Activated naive CD4-positive, alpha-beta T cell treated with anti-CD3 and anti-CD28 coated beads, Interleukin-2, amount 50 U/mL, for 24 hours (primary cell): Measurements from ENCODE around the gene LMNB1.
"Not testable (repeated sequence)": the region's sequence is repeated elsewhere in the genome, so short reads cannot be mapped to it uniquely, and the experiment has no call there.

Experiments used
- H3K27ac Mint-ChIP-seq: one replicate; pipeline ENCODE4 v1.8.0; 2021; ENCODE audit warnings: mild to moderate bottlenecking, mixed read lengths
- H3K27me3 Mint-ChIP-seq: one replicate; pipeline ENCODE4 v1.8.0; 2021; ENCODE audit warnings: mixed read lengths
- H3K36me3 Mint-ChIP-seq: one replicate; pipeline ENCODE4 v1.8.0; 2021; ENCODE audit warnings: mixed read lengths
- H3K4me1 Mint-ChIP-seq: one replicate; pipeline ENCODE4 v1.8.0; 2021; ENCODE audit warnings: mixed read lengths
- H3K4me3 Mint-ChIP-seq: one replicate; pipeline ENCODE4 v1.8.0; 2021; ENCODE audit warnings: mild to moderate bottlenecking, mixed read lengths
- H3K9me3 Mint-ChIP-seq: one replicate; pipeline ENCODE4 v1.8.0; 2021; ENCODE audit warnings: mixed read lengths

The LMNB1 gene

GRCh38 chr5:126836778-126837177 is 59.8 kb downstream of the LMNB1 start:
- H3K27ac Mint-ChIP-seq = no peak overlapping the region
- peaks cover 16% of the 10 kb centered on the region for H3K36me3 Mint-ChIP-seq
- no peaks in the 10 kb centered on the region for H3K4me1 Mint-ChIP-seq
- H3K4me3 Mint-ChIP-seq = no peak overlapping the region
- H3K27me3 Mint-ChIP-seq = no peaks in the 10 kb centered on the region
- no peaks in the 10 kb centered on the region for H3K9me3 Mint-ChIP-seq

GRCh38 chr5:126837242-126837641 is 60.3 kb downstream of the LMNB1 start:
- Mint-ChIP-seq H3K36me3 (peaks cover 16% of the 10 kb centered on the region), H3K27me3 (no peaks in the 10 kb centered on the region), H3K4me1 (no peaks in the 10 kb centered on the region), H3K9me3 (no peaks in the 10 kb centered on the region), H3K4me3 (no peak overlapping the region), H3K27ac (no peak overlapping the region)

- H3K27ac Mint-ChIP-seq = peak overlapping the region; percentile 10
These were observed 61.1 kb downstream of the LMNB1 start for GRCh38 chr5:126837906-126838539.

GRCh38 chr5:126839407-126839806 is 62.5 kb downstream of the LMNB1 start:
- not testable (repeated sequence) for H3K9me3 Mint-ChIP-seq, H3K27ac Mint-ChIP-seq, H3K27me3 Mint-ChIP-seq, H3K4me3 Mint-ChIP-seq, H3K4me1 Mint-ChIP-seq
- H3K36me3 Mint-ChIP-seq = peaks cover 11% of the 10 kb centered on the region

More at GRCh38 chr5:126837906-126838539, 61.1 kb downstream of the LMNB1 start:
- Mint-ChIP-seq H3K4me3 (no peak overlapping the region), H3K27me3 (no peaks in the 10 kb centered on the region), H3K4me1 (no peaks in the 10 kb centered on the region), H3K9me3 (no peaks in the 10 kb centered on the region), H3K36me3 (peaks cover 16% of the 10 kb centered on the region)

- not testable (repeated sequence) for H3K9me3 Mint-ChIP-seq, H3K27me3 Mint-ChIP-seq, H3K4me3 Mint-ChIP-seq, H3K27ac Mint-ChIP-seq, H3K36me3 Mint-ChIP-seq
- H3K4me1 Mint-ChIP-seq = peaks cover 46% of the 10 kb centered on the region
These were observed 66.4 kb downstream of the LMNB1 start for GRCh38 chr5:126843375-126843774.

GRCh38 chr5:126845470-126846070 is 68.6 kb downstream of the LMNB1 start:
- peak overlapping the region; percentile 88 for H3K27ac Mint-ChIP-seq
- H3K27me3 Mint-ChIP-seq, H3K9me3 Mint-ChIP-seq, H3K36me3 Mint-ChIP-seq: not testable (repeated sequence)
- H3K4me3 Mint-ChIP-seq = peak overlapping the region; percentile 7
- peaks cover 49% of the 10 kb centered on the region for H3K4me1 Mint-ChIP-seq

- no peaks in the 10 kb centered on the region for H3K27me3 Mint-ChIP-seq
These were observed 69.4 kb downstream of the LMNB1 start for GRCh38 chr5:126846344-126846743.

GRCh38 chr5:126846744-126847455 is 70.0 kb downstream of the LMNB1 start:
- Mint-ChIP-seq H3K9me3 (no peaks in the 10 kb centered on the region), H3K36me3 (no peaks in the 10 kb centered on the region), H3K4me3 (no peak overlapping the region), H3K27me3 (no peaks in the 10 kb centered on the region), H3K27ac (peak overlapping the region; percentile 88), H3K4me1 (peaks cover 62% of the 10 kb centered on the region)

More at GRCh38 chr5:126846344-126846743, 69.4 kb downstream of the LMNB1 start:
- Mint-ChIP-seq H3K4me1 (peaks cover 57% of the 10 kb centered on the region), H3K36me3 (no peaks in the 10 kb centered on the region), H3K9me3 (no peaks in the 10 kb centered on the region), H3K4me3 (no peak overlapping the region), H3K27ac (peak overlapping the region; percentile 88)

- no peaks in the 10 kb centered on the region for H3K27me3 Mint-ChIP-seq
- peak overlapping the region; percentile 6 for H3K27ac Mint-ChIP-seq
- no peak overlapping the region for H3K4me3 Mint-ChIP-seq
- H3K9me3 Mint-ChIP-seq = no peaks in the 10 kb centered on the region
- peaks cover 68% of the 10 kb centered on the region for H3K4me1 Mint-ChIP-seq
- no peaks in the 10 kb centered on the region for H3K36me3 Mint-ChIP-seq
These were observed 70.5 kb downstream of the LMNB1 start for GRCh38 chr5:126847456-126847820.

GRCh38 chr5:126847826-126848251 is 70.9 kb downstream of the LMNB1 start:
- H3K27ac Mint-ChIP-seq = peak overlapping the region; percentile 10

GRCh38 chr5:126848253-126848652 is 71.3 kb downstream of the LMNB1 start:
- no peak overlapping the region for H3K27ac Mint-ChIP-seq

More at GRCh38 chr5:126847826-126848251, 70.9 kb downstream of the LMNB1 start:
- no peaks in the 10 kb centered on the region for H3K36me3 Mint-ChIP-seq
- no peaks in the 10 kb centered on the region for H3K9me3 Mint-ChIP-seq
- no peak overlapping the region for H3K4me3 Mint-ChIP-seq
- no peaks in the 10 kb centered on the region for H3K27me3 Mint-ChIP-seq
- H3K4me1 Mint-ChIP-seq = peaks cover 72% of the 10 kb centered on the region

GRCh38 chr5:126849101-126849678 is 72.3 kb downstream of the LMNB1 start:
- peaks cover 78% of the 10 kb centered on the region for H3K4me1 Mint-ChIP-seq

More at GRCh38 chr5:126848253-126848652, 71.3 kb downstream of the LMNB1 start:
- no peaks in the 10 kb centered on the region for H3K27me3 Mint-ChIP-seq
- H3K9me3 Mint-ChIP-seq = no peaks in the 10 kb centered on the region
- peaks cover 76% of the 10 kb centered on the region for H3K4me1 Mint-ChIP-seq
- no peaks in the 10 kb centered on the region for H3K36me3 Mint-ChIP-seq
- no peak overlapping the region for H3K4me3 Mint-ChIP-seq

GRCh38 chr5:126851501-126852011 is 74.6 kb downstream of the LMNB1 start:
- H3K9me3 Mint-ChIP-seq = no peaks in the 10 kb centered on the region
- no peaks in the 10 kb centered on the region for H3K27me3 Mint-ChIP-seq
- H3K27ac Mint-ChIP-seq = peak overlapping the region; percentile 86
- H3K36me3 Mint-ChIP-seq = no peaks in the 10 kb centered on the region
- peaks cover 67% of the 10 kb centered on the region for H3K4me1 Mint-ChIP-seq
- peak overlapping the region; percentile 88 for H3K4me3 Mint-ChIP-seq

More at GRCh38 chr5:126849101-126849678, 72.3 kb downstream of the LMNB1 start:
- Mint-ChIP-seq H3K4me3 (no peak overlapping the region), H3K36me3 (no peaks in the 10 kb centered on the region), H3K9me3 (no peaks in the 10 kb centered on the region), H3K27me3 (no peaks in the 10 kb centered on the region), H3K27ac (no peak overlapping the region)

GRCh38 chr5:126852091-126852571 is 75.2 kb downstream of the LMNB1 start:
- Mint-ChIP-seq H3K27ac (peak overlapping the region; percentile 47), H3K4me1 (peaks cover 61% of the 10 kb centered on the region), H3K27me3 (no peaks in the 10 kb centered on the region), H3K9me3 (no peaks in the 10 kb centered on the region), H3K36me3 (no peaks in the 10 kb centered on the region), H3K4me3 (peak overlapping the region; percentile 88)

GRCh38 chr5:126852841-126853271 is 75.9 kb downstream of the LMNB1 start:
- H3K9me3 Mint-ChIP-seq = no peaks in the 10 kb centered on the region
- no peaks in the 10 kb centered on the region for H3K36me3 Mint-ChIP-seq
- peaks cover 54% of the 10 kb centered on the region for H3K4me1 Mint-ChIP-seq
- H3K27ac Mint-ChIP-seq = peak overlapping the region; percentile 93
- H3K27me3 Mint-ChIP-seq = no peaks in the 10 kb centered on the region
- peak overlapping the region; percentile 88 for H3K4me3 Mint-ChIP-seq
